Measurements from ENCODE around the gene GAB1. TPM values are rescaled to one million over a fixed set of nuclear protein-coding genes. Genes with fewer than 3 reads are reported as not detected.

GAB1 gene
- total and polyA plus RNA-seq, 3 experiments from 2014 or later: 0.02 to 0.95 (median 0.15) TPM

GRCh38 chr4:143320113-143320512, 16.6 kb upstream of the GAB1 start:
- Histone ChIP-seq H3K9me3 (ENCODE audit: low read length) (no peaks in the 10 kb centered on the region), H3K27ac (ENCODE audit: low read depth, low read length) (no peak overlapping the region), H3K4me3 (ENCODE audit: low read length) (no peak overlapping the region), H3K4me1 (ENCODE audit: insufficient read depth, low read length) (no peaks in the 10 kb centered on the region), H3K36me3 (ENCODE audit: insufficient read depth, low read length) (no peaks in the 10 kb centered on the region), H3K27me3 (ENCODE audit: insufficient read depth, low read length, poor library complexity, severe bottlenecking) (no peaks in the 10 kb centered on the region)
- H3K36me3 Mint-ChIP-seq: no peaks in the 10 kb centered on the region
- peaks cover 3 to 5% of the 10 kb centered on the region in 2 donors for H3K27me3 Mint-ChIP-seq
- no peaks in the 10 kb centered on the region for H3K9me3 Mint-ChIP-seq
- CTCF ChIA-PET: no interaction called here
- DNase-seq: no peak
- no peaks in the 10 kb centered on the region for H3K4me1 Mint-ChIP-seq
- H3K27ac Mint-ChIP-seq: no peak overlapping the region
- H3K4me3 Mint-ChIP-seq: no peak overlapping the region
- POLR2A ChIA-PET: no interaction called here

- Histone ChIP-seq H3K36me3 (ENCODE audit: insufficient read depth, low read length) (no peaks in the 10 kb centered on the region), H3K4me1 (ENCODE audit: insufficient read depth, low read length) (no peaks in the 10 kb centered on the region), H3K27ac (ENCODE audit: low read depth, low read length) (no peak overlapping the region), H3K9me3 (ENCODE audit: low read length) (no peaks in the 10 kb centered on the region), H3K4me3 (ENCODE audit: low read length) (no peak overlapping the region), H3K27me3 (ENCODE audit: insufficient read depth, low read length, poor library complexity, severe bottlenecking) (no peaks in the 10 kb centered on the region)
- no peaks in the 10 kb centered on the region for H3K4me1 Mint-ChIP-seq
- H3K9me3 Mint-ChIP-seq: peaks cover 0 to 2% (median 0%) of the 10 kb centered on the region in 5 donors
- POLR2A ChIA-PET: no interaction called here
- no peak overlapping the region for H3K4me3 Mint-ChIP-seq
- CTCF ChIA-PET: no interaction called here
- H3K27ac Mint-ChIP-seq: no peak overlapping the region
- peaks cover 7 to 19% of the 10 kb centered on the region in 2 donors for H3K27me3 Mint-ChIP-seq
- H3K36me3 Mint-ChIP-seq: no peaks in the 10 kb centered on the region
- DNase-seq: no peak
Measured at GRCh38 chr4:143326735-143327134, 9.9 kb upstream of the GAB1 start.

GRCh38 chr4:143329985-143330384, 6.7 kb upstream of the GAB1 start:
- H3K9me3 ChIP-seq (ENCODE audit: low read length): no peaks in the 10 kb centered on the region
- ChIA-PET POLR2A (no interaction called here), CTCF (no interaction called here)
- H3K27me3 ChIP-seq (ENCODE audit: insufficient read depth, low read length, poor library complexity, severe bottlenecking): no peaks in the 10 kb centered on the region
- DNase-seq: no peak
- no peak overlapping the region for H3K27ac ChIP-seq (ENCODE audit: low read depth, low read length)
- H3K4me1 Mint-ChIP-seq: peaks cover 0 to 3% (median 3%) of the 10 kb centered on the region in 3 donors
- H3K4me3 ChIP-seq (ENCODE audit: low read length): no peak overlapping the region
- H3K27ac Mint-ChIP-seq: no peak overlapping the region
- no peak overlapping the region for H3K4me3 Mint-ChIP-seq
- H3K36me3 Mint-ChIP-seq: peaks cover 0 to 5% (median 0%) of the 10 kb centered on the region in 3 donors
- no peaks in the 10 kb centered on the region for H3K36me3 ChIP-seq (ENCODE audit: insufficient read depth, low read length)
- H3K9me3 Mint-ChIP-seq: peaks cover 0 to 2% (median 0%) of the 10 kb centered on the region in 5 donors
- H3K4me1 ChIP-seq (ENCODE audit: insufficient read depth, low read length): no peaks in the 10 kb centered on the region
- H3K27me3 Mint-ChIP-seq: peaks cover 26 to 30% of the 10 kb centered on the region in 2 donors

GRCh38 chr4:143335979-143336780, 496 bp upstream of the GAB1 start:
- no peak overlapping the region for H3K27ac ChIP-seq (ENCODE audit: low read depth, low read length)
- no peak overlapping the region for H3K4me3 ChIP-seq (ENCODE audit: low read length)
- POLR2A ChIA-PET: no interaction called here
- H3K4me1 ChIP-seq (ENCODE audit: insufficient read depth, low read length): no peaks in the 10 kb centered on the region
- H3K4me3 Mint-ChIP-seq: peak overlapping the region; percentile 61 to 92 (median 86)
- H3K9me3 Mint-ChIP-seq: no peaks in the 10 kb centered on the region
- no peaks in the 10 kb centered on the region for H3K36me3 ChIP-seq (ENCODE audit: insufficient read depth, low read length)
- DNase-seq: peak in 1 of 5 donors; percentile 19
- H3K9me3 ChIP-seq (ENCODE audit: low read length): no peaks in the 10 kb centered on the region
- peaks cover 8% of the 10 kb centered on the region for H3K27me3 ChIP-seq (ENCODE audit: insufficient read depth, low read length, poor library complexity, severe bottlenecking)
- peaks cover 4 to 15% (median 12%) of the 10 kb centered on the region in 3 donors for H3K4me1 Mint-ChIP-seq
- peaks cover 46 to 52% of the 10 kb centered on the region in 2 donors for H3K27me3 Mint-ChIP-seq
- CTCF ChIA-PET: no interaction called here
- H3K27ac Mint-ChIP-seq: no peak overlapping the region
- H3K36me3 Mint-ChIP-seq: peaks cover 0 to 5% (median 0%) of the 10 kb centered on the region in 3 donors

GRCh38 chr4:143337600-143338287, 1.1 kb downstream of the GAB1 start:
- Mint-ChIP-seq H3K36me3 (peaks cover 0 to 5% (median 0%) of the 10 kb centered on the region in 3 donors), H3K4me3 (peak overlapping the region; percentile 64 to 92 (median 86)), H3K4me1 (peaks cover 4 to 15% (median 12%) of the 10 kb centered on the region in 3 donors), H3K27me3 (peaks cover 42 to 57% of the 10 kb centered on the region in 2 donors), H3K9me3 (peaks cover 0 to 1% (median 0%) of the 10 kb centered on the region in 5 donors), H3K27ac (peak overlapping the region in 3 of 8 donors; percentile 18 to 82 (median 68))
- Histone ChIP-seq H3K36me3 (ENCODE audit: insufficient read depth, low read length) (no peaks in the 10 kb centered on the region), H3K4me3 (ENCODE audit: low read length) (peak overlapping the region; percentile 41), H3K27ac (ENCODE audit: low read depth, low read length) (peak overlapping the region; percentile 24), H3K4me1 (ENCODE audit: insufficient read depth, low read length) (no peaks in the 10 kb centered on the region), H3K9me3 (ENCODE audit: low read length) (no peaks in the 10 kb centered on the region), H3K27me3 (ENCODE audit: insufficient read depth, low read length, poor library complexity, severe bottlenecking) (peaks cover 8% of the 10 kb centered on the region)
- CTCF ChIA-PET: no interaction called here
- no peak for DNase-seq
- POLR2A ChIA-PET: no interaction called here

GRCh38 chr4:143338313-143338712, 1.6 kb downstream of the GAB1 start:
- peak overlapping the region in 4 of 7 donors; percentile 10 to 89 (median 62) for H3K4me3 Mint-ChIP-seq
- H3K36me3 Mint-ChIP-seq: peaks cover 0 to 5% (median 0%) of the 10 kb centered on the region in 3 donors
- H3K27me3 Mint-ChIP-seq: peaks cover 40 to 59% of the 10 kb centered on the region in 2 donors
- H3K4me1 Mint-ChIP-seq: peaks cover 4 to 15% (median 12%) of the 10 kb centered on the region in 3 donors
- H3K36me3 ChIP-seq (ENCODE audit: insufficient read depth, low read length): no peaks in the 10 kb centered on the region
- H3K9me3 Mint-ChIP-seq: peaks cover 0 to 1% (median 0%) of the 10 kb centered on the region in 5 donors
- H3K27ac ChIP-seq (ENCODE audit: low read depth, low read length): no peak overlapping the region
- no peak overlapping the region for H3K4me3 ChIP-seq (ENCODE audit: low read length)
- peak overlapping the region in 1 of 8 donors; percentile 11 for H3K27ac Mint-ChIP-seq
- H3K4me1 ChIP-seq (ENCODE audit: insufficient read depth, low read length): no peaks in the 10 kb centered on the region
- ChIA-PET POLR2A (no interaction called here), CTCF (no interaction called here)
- no peaks in the 10 kb centered on the region for H3K9me3 ChIP-seq (ENCODE audit: low read length)
- peaks cover 8% of the 10 kb centered on the region for H3K27me3 ChIP-seq (ENCODE audit: insufficient read depth, low read length, poor library complexity, severe bottlenecking)
- DNase-seq: no peak

- POLR2A ChIA-PET: no interaction called here
- Mint-ChIP-seq H3K4me3 (no peak overlapping the region), H3K36me3 (peaks cover 0 to 4% (median 0%) of the 10 kb centered on the region in 3 donors), H3K4me1 (peaks cover 4 to 15% (median 12%) of the 10 kb centered on the region in 3 donors), H3K9me3 (peaks cover 0 to 1% (median 0%) of the 10 kb centered on the region in 5 donors), H3K27me3 (peaks cover 30 to 67% of the 10 kb centered on the region in 2 donors), H3K27ac (no peak overlapping the region)
- CTCF ChIA-PET: interaction anchor here (1.8 kb wide), 1 partner anchor 19 kb away, joined by 3 read pairs; no protein-coding TSS in a partner anchor
- H3K4me1 ChIP-seq (ENCODE audit: insufficient read depth, low read length): no peaks in the 10 kb centered on the region
- no peak for DNase-seq
- H3K36me3 ChIP-seq (ENCODE audit: insufficient read depth, low read length): no peaks in the 10 kb centered on the region
- H3K9me3 ChIP-seq (ENCODE audit: low read length): no peaks in the 10 kb centered on the region
- no peak overlapping the region for H3K27ac ChIP-seq (ENCODE audit: low read depth, low read length)
- no peak overlapping the region for H3K4me3 ChIP-seq (ENCODE audit: low read length)
- peaks cover 8% of the 10 kb centered on the region for H3K27me3 ChIP-seq (ENCODE audit: insufficient read depth, low read length, poor library complexity, severe bottlenecking)
Measured at GRCh38 chr4:143339497-143339896, 2.8 kb downstream of the GAB1 start.
